Renal cortex interstitium (tissue), 11 donors: ENCODE data around the gene GATA2. TPM values are rescaled to one million over a fixed set of nuclear protein-coding genes. Genes with fewer than 3 reads are reported as not detected.

Experiments used
- DNase-seq, 11 donors: peaks; one replicate each; pipeline ENCODE4 v3.0.0-alpha.2; 2013; ENCODE audit warnings: low read depth in 9 of 11, low spot score in 4 of 11; ENCODE audit errors: extremely low read depth in 1 of 11
- polyA plus RNA-seq, 3 donors: library from polyadenylated mRNA; unstranded; fragments of 120-200 nt; gene quantifications; one replicate each; pipeline ENCODE4 v1.2.1, GENCODE V29; 2013; ENCODE audit not compliant: insufficient read length in 3 of 3

Gene GATA2
- polyA plus RNA-seq, 3 donors: 22.5 to 56.7 (median 38.3) TPM

GRCh38 chr3:128491941-128492670, 895 bp downstream of the GATA2 start:
- DNase-seq: no peak

- no peak for DNase-seq
Measured at GRCh38 chr3:128491691-128491940, 1.4 kb downstream of the GATA2 start.

DNA sequence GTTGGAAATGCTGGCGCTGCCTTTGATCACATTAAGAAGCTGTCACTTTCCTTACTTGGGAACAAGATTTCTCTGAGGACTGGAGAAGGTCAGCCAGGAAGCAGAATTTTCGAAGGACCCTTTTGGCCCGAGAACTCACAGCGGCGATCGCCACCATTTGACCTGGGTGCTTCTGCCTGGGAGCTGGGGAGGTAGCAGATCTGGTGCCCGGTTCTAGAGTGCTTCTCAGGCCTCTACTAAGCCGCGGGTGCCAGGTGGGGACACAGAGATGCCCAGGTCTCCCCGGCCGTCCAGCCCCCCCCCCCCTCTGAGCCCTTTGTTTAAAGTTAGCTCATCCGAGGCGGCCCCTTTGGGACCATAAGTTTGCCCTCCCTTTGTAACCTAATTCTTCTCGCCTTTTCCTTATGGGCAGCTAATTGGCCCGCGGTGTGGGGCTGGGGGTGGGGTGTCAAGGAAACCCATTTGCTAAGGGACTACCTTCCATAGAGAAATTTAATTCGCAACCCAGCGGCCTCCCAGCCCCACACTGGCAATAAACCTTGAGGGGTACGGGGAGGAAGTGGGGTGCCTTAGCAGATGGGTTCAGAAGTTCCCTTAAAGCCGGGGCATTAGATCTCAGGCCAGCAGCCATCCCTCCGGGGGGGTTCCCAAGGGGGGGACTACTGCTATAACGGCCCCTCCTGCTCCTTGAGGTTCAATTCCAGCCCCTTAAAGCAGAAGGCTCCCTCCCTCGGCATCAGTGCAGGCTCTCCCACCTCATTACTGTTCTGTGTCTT, 1.9 kb downstream of the GATA2 start:
- DNase-seq: no peak

- DNase-seq: no peak
Measured at GRCh38 chr3:128490650-128490914, 2.4 kb downstream of the GATA2 start.

DNA sequence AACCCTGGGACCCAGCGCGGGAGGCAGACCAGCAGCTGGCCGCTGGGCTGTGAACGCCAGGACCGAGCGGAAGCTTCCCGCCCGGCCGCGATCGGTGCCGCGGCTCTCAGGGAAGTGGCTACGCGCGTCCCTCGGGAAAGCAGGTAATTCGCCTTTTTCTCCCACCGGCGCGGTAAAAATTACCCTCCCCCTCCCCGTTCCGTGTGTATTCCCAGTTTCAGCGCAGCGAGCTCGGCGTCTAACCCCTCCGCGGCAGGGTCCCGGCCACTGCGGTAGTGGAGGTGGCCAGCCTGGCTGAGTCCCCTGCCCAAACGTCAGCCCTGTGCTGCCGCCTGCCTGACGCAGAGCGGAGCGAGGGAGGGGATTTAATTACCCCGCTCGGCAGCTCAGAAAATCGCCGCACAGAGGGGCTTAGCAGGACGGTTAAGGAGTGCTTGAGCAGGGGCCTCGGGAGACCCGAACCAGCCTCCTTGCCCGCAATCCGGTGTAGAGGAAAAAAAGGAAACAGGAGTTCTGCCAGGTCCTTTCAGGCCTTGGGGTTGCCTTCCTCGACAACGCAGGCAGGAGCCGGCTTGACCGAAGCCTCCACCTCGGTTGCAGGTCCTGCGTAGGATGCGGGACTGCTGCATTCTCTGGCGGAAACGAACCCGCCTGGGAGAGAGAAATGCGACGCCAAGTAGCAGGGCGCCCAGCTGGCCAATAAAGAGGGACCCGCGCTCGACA, 2.9 kb downstream of the GATA2 start:
- DNase-seq: no peak

- no peak for DNase-seq
Measured at GRCh38 chr3:128489674-128489926, 3.4 kb downstream of the GATA2 start.

- DNase-seq: no peak
Measured at GRCh38 chr3:128488991-128489673, 3.9 kb downstream of the GATA2 start.

GRCh38 chr3:128488636-128488990, 4.4 kb downstream of the GATA2 start:
- DNase-seq: no peak

GRCh38 chr3:128487813-128488635, 5.0 kb downstream of the GATA2 start:
- peak in 8 of 11 donors; percentile 64 to 86 (median 83) for DNase-seq

DNA sequence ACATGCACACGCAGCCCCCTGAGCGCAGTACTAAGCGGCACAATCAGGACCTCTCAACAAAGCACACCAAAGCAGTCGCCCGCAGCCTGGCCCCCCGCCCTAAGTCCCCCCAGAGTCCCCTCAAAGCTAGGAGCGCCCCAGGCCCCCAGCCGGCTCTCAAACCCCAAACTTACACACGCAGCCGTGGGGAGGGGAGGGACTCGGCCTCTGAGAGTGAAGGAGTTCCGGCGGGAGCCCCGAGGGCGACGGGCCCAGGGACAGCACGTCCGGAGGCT, 5.5 kb downstream of the GATA2 start:
- no peak for DNase-seq

DNA sequence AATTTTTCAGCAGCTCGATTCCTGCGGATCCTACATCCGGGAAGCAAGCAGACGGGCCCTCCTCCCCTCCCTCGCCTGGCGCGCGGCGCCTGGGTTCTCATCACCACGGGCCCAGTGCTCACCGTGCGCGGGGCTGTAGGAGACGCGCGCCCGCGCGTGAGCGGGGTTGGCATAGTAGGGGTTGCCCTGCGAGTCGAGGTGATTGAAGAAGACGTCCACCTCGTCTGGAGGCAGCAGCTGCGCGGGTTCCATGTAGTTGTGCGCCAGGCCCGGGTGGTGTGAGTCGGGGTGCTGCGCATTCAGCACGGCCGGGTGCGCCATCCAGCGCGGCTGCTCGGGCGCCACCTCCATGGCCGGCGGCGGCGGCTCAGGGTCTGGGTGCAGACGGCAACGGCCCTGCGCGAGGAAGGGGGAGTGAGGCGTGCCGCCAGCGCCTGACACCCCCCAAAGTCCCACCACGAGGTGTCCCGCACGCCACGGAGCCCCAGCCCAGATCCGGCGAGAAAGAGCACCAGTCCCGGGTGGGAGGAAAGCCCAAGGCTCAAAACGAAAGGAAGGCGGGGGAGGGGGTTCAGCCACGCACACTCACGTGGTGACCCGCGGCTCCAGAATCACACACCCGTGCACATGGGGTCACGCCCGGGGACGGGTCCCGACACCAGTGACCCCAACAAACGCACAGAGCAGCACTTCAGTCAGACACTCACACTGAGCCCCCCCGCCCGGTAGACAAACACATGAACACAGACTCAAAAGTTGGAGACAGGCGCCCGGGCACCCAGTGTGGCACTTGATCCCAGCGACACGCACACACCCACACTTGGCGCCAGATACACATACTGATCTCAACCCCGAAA, 6.1 kb downstream of the GATA2 start:
- no peak for DNase-seq

DNA sequence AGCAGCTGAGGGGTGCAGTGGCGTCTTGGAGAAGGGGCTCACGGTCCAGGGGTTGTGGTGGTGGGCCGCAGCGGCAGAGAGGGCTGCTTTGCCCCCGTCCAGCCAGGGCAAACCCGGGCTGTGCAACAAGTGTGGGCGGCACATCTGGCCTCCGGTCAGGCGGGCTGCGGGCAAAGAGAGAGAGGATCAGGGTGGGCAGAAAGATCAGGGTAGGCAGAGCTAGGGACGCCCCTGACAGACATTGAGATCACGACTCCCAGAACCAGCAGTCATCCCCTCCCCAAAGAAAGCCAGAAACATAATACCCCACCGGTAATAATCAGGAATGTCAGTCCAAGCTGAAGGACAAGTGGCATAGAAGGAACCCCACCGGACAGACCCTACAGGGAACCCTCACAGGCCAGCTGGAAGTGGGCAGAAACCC, 6.8 kb downstream of the GATA2 start:
- DNase-seq: no peak

- DNase-seq: no peak
Measured at GRCh38 chr3:128485282-128486204, 7.5 kb downstream of the GATA2 start.

GRCh38 chr3:128484404-128485281, 8.4 kb downstream of the GATA2 start:
- DNase-seq: no peak

DNA sequence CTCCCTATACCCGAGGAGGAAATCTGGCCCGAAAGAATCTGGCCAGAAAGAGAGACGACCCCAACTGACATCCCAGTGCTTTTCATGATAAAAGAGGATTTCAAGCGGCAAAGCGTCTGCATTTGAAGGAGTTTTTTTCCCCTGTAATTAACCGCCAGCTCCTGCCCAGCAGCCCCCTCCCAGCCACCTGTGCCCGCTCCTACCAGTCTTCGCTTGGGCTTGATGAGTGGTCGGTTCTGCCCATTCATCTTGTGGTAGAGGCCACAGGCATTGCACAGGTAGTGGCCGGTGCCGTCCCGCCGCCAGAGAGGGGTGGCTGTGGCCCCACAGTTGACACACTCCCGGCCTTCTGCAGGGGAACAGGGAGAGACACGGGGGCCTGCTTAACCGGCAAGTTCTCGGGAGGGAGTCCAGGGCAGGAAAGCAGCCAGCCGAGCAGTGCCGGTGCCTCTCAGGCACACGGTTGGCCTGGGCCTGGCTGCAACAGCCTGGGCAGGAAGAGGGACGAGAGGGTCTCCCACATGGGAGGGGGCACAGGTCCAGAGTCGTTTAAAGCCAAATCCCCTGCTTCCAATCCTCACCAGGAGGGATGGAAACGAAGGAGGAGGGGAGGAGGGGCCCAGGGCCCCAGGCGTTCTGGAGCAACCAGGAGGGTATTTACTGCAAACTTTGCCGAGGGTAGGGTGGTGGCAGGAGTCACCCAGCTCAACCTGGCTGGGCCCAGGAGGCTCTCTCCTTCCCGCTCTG, 9.2 kb downstream of the GATA2 start:
- DNase-seq: no peak
